Measurements from ENCODE around the gene KIAA1210. TPM values are rescaled to one million over a fixed set of nuclear protein-coding genes. Genes with fewer than 3 reads are reported as not detected.

Gene KIAA1210
- total RNA-seq, 1 experiment from 2014 or later = not detected

- CTCF ChIA-PET = interaction anchor here (0.6 kb wide), 1 partner anchor 21 kb away, joined by 3 read pairs; no protein-coding TSS in a partner anchor
- intact Hi-C loops (cut with micrococcal nuclease; ENCODE audit: unreplicated experiment) = no loop called here
These were observed 40.5 kb downstream of the KIAA1210 start for GRCh38 chrX:119087121-119087520.

DNA sequence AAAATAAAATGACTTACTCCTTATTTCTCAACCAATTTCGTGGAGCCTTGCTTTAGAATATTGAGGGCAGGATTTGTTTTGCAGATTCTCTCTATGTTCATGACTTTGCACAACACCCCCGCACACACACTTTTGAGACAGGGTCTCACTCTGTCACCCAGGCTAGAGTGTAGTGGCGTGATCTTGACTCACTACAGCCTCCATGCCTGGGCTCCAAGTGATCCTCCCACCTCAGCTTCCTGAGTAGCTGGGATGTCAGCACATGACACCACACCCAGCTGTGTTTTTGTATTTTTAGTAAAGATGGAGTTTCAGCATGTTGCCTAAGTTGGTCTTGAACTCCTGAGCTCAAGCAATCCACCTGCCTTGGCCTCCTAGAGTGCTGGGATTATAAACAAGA, 42.8 kb downstream of the KIAA1210 start:
- intact Hi-C loops (cut with micrococcal nuclease; ENCODE audit: unreplicated experiment) = no loop called here

More at GRCh38 chrX:119087121-119087520, 40.5 kb downstream of the KIAA1210 start:
- Histone ChIP-seq H3K9me3 (ENCODE audit: control insufficient read depth, insufficient read depth, low read depth, low read length) (no peaks in the 10 kb centered on the region), H3K4me1 (ENCODE audit: control insufficient read depth, insufficient read depth, low read length) (no peaks in the 10 kb centered on the region), H3K27me3 (ENCODE audit: control insufficient read depth, insufficient read depth, low read length) (peaks cover 18% of the 10 kb centered on the region), H3K4me3 (ENCODE audit: low read depth in 2 of 2, low read length in 2 of 2) (no peak overlapping the region), H3K27ac (ENCODE audit: low read length) (no peak overlapping the region), H3K36me3 (ENCODE audit: control insufficient read depth, insufficient read depth, low read length) (no peaks in the 10 kb centered on the region)
- no TSS peak for BruUV-seq (replicated peaks)
- TF ChIP-seq TCF7L2 (IDR thresholded peaks at IDR 0.05; ENCODE audit: low read depth, low read length) (no peak), POLR2AphosphoS5 (IDR thresholded peaks at IDR 0.05; ENCODE audit: low read depth, low read length) (no peak), SIN3A (IDR thresholded peaks at IDR 0.05; ENCODE audit: borderline replicate concordance, insufficient read depth, low read depth, low read length) (no peak), CTCF (IDR thresholded peaks at IDR 0.05) (no peak)
- TF ChIP-seq, protein P1, sequence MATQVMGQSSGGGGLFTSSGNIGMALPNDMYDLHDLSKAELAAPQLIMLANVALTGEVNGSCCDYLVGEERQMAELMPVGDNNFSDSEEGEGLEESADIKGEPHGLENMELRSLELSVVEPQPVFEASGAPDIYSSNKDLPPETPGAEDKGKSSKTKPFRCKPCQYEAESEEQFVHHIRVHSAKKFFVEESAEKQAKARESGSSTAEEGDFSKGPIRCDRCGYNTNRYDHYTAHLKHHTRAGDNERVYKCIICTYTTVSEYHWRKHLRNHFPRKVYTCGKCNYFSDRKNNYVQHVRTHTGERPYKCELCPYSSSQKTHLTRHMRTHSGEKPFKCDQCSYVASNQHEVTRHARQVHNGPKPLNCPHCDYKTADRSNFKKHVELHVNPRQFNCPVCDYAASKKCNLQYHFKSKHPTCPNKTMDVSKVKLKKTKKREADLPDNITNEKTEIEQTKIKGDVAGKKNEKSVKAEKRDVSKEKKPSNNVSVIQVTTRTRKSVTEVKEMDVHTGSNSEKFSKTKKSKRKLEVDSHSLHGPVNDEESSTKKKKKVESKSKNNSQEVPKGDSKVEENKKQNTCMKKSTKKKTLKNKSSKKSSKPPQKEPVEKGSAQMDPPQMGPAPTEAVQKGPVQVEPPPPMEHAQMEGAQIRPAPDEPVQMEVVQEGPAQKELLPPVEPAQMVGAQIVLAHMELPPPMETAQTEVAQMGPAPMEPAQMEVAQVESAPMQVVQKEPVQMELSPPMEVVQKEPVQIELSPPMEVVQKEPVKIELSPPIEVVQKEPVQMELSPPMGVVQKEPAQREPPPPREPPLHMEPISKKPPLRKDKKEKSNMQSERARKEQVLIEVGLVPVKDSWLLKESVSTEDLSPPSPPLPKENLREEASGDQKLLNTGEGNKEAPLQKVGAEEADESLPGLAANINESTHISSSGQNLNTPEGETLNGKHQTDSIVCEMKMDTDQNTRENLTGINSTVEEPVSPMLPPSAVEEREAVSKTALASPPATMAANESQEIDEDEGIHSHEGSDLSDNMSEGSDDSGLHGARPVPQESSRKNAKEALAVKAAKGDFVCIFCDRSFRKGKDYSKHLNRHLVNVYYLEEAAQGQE (IDR thresholded peaks at IDR 0.05; ENCODE audit: insufficient read depth in 1 of 2, low read depth in 2 of 2, low read length in 1 of 2) = no peak
- DNase-seq (ENCODE audit: low read depth, low spot score) (no peak), ATAC-seq (no peak)
- POLR2A ChIA-PET = no interaction called here
- in situ Hi-C loops (cut with HindIII; ENCODE audit: low pct_unique_long_range_greater_than_20kb, low sequenced_read_pairs) = no loop called here

GRCh38 chrX:119082278-119082677, 45.3 kb downstream of the KIAA1210 start:
- TF ChIP-seq TCF7L2 (IDR thresholded peaks at IDR 0.05; ENCODE audit: low read depth, low read length) = no peak
- no peak for TF ChIP-seq POLR2AphosphoS5 (IDR thresholded peaks at IDR 0.05; ENCODE audit: low read depth, low read length)
- TF ChIP-seq CTCF (IDR thresholded peaks at IDR 0.05) = no peak
- no peak for TF ChIP-seq SIN3A (IDR thresholded peaks at IDR 0.05; ENCODE audit: borderline replicate concordance, insufficient read depth, low read depth, low read length)
- TF ChIP-seq, protein P1 (IDR thresholded peaks at IDR 0.05; ENCODE audit: insufficient read depth in 1 of 2, low read depth in 2 of 2, low read length in 1 of 2) = no peak
- H3K27me3 ChIP-seq (ENCODE audit: control insufficient read depth, insufficient read depth, low read length) = peaks cover 18% of the 10 kb centered on the region
- ChIA-PET POLR2A (interaction anchor here (0.6 kb wide), 1 partner anchor 72 kb away, joined by 4 read pairs; no protein-coding TSS in a partner anchor), CTCF (no interaction called here)
- H3K4me3 ChIP-seq (ENCODE audit: low read depth in 2 of 2, low read length in 2 of 2) = no peak overlapping the region
- ATAC-seq (no peak), DNase-seq (ENCODE audit: low read depth, low spot score) (no peak)
- H3K36me3 ChIP-seq (ENCODE audit: control insufficient read depth, insufficient read depth, low read length) = no peaks in the 10 kb centered on the region
- intact Hi-C loops (cut with micrococcal nuclease; ENCODE audit: unreplicated experiment) = no loop called here
- no peak overlapping the region for H3K27ac ChIP-seq (ENCODE audit: low read length)
- no peaks in the 10 kb centered on the region for H3K4me1 ChIP-seq (ENCODE audit: control insufficient read depth, insufficient read depth, low read length)
- no TSS peak for BruUV-seq (replicated peaks)
- in situ Hi-C loops (cut with HindIII; ENCODE audit: low pct_unique_long_range_greater_than_20kb, low sequenced_read_pairs) = no loop called here
- H3K9me3 ChIP-seq (ENCODE audit: control insufficient read depth, insufficient read depth, low read depth, low read length) = no peaks in the 10 kb centered on the region

More for the DNA sequence above, 42.8 kb downstream of the KIAA1210 start:
- no peaks in the 10 kb centered on the region for H3K4me1 ChIP-seq (ENCODE audit: control insufficient read depth, insufficient read depth, low read length)
- no peak overlapping the region for H3K4me3 ChIP-seq (ENCODE audit: low read depth in 2 of 2, low read length in 2 of 2)
- in situ Hi-C loops (cut with HindIII; ENCODE audit: low pct_unique_long_range_greater_than_20kb, low sequenced_read_pairs) = no loop called here
- DNase-seq (ENCODE audit: low read depth, low spot score) (no peak), ATAC-seq (no peak)
- peaks cover 20% of the 10 kb centered on the region for H3K27me3 ChIP-seq (ENCODE audit: control insufficient read depth, insufficient read depth, low read length)
- ChIA-PET CTCF (no interaction called here), POLR2A (no interaction called here)
- no TSS peak for BruUV-seq (replicated peaks)
- H3K9me3 ChIP-seq (ENCODE audit: control insufficient read depth, insufficient read depth, low read depth, low read length) = no peaks in the 10 kb centered on the region
- no peak for TF ChIP-seq SIN3A (IDR thresholded peaks at IDR 0.05; ENCODE audit: borderline replicate concordance, insufficient read depth, low read depth, low read length)
- TF ChIP-seq POLR2AphosphoS5 (IDR thresholded peaks at IDR 0.05; ENCODE audit: low read depth, low read length) = no peak
- TF ChIP-seq TCF7L2 (IDR thresholded peaks at IDR 0.05; ENCODE audit: low read depth, low read length) = no peak
- no peaks in the 10 kb centered on the region for H3K36me3 ChIP-seq (ENCODE audit: control insufficient read depth, insufficient read depth, low read length)
- H3K27ac ChIP-seq (ENCODE audit: low read length) = no peak overlapping the region

All from Panc1 (cell line).